Activated CD4-positive, alpha-beta T cell treated with anti-CD3 and anti-CD28 coated beads, Interleukin-2, amount 10 ng/mL, durations not matched to agents 24 days and 14 days (primary cell): ENCODE measurements around the gene APH1B. TPM values are rescaled to one million over a fixed set of nuclear protein-coding genes. Genes with fewer than 3 reads are reported as not detected.

Experiments used
- DNase-seq: peaks from one replicate; pipeline ENCODE4 v3.0.0; 2022
- H3K27ac Mint-ChIP-seq: one replicate; pipeline ENCODE4 v1.8.0; 2022; ENCODE audit warnings: mild to moderate bottlenecking, mixed read lengths
- H3K27me3 Mint-ChIP-seq: one replicate; pipeline ENCODE4 v1.8.0; 2022; ENCODE audit warnings: mixed read lengths
- H3K36me3 Mint-ChIP-seq: one replicate; pipeline ENCODE4 v1.8.0; 2022; ENCODE audit warnings: low read depth, mild to moderate bottlenecking, mixed read lengths
- H3K4me1 Mint-ChIP-seq: one replicate; pipeline ENCODE4 v1.8.0; 2021; ENCODE audit warnings: mixed read lengths
- H3K4me3 Mint-ChIP-seq: one replicate; pipeline ENCODE4 v1.8.0; 2022; ENCODE audit warnings: mild to moderate bottlenecking, moderate library complexity, mixed read lengths
- H3K9me3 Mint-ChIP-seq: one replicate; pipeline ENCODE4 v1.8.0; 2021; ENCODE audit warnings: mixed read lengths
- intact Hi-C: fragments of 100-400 bp; cut with micrococcal nuclease; formaldehyde crosslinking; loops from one replicate; pipeline ENCODE4 v1.15.1; 2023
- total RNA-seq: library from RNA; stranded (reverse); gene quantifications from 2 replicates; pipeline ENCODE4 v1.2.3, GENCODE V29; 2022

The APH1B gene
- total RNA-seq, 1 donor from 2014 or later, result 3.8 TPM

DNA sequence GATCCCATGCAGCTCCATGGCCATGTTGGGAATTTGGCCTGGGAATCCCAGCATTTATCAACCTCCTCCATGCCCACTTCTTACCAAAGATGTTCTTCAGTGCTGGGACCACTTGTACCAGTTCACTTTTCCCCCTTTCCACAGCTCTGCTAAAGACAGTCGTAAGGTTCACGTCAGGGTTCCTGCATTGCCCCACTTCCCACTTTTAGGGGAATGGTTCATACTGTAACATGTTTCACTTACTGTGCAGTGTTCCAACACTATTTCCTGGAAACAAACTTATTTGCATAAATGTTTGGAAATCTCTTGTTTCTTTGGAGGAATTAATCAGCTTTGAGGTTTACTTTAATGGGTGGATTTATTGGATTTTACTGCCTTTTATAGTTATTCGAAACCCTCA, 17.0 kb downstream of the APH1B start:
- H3K4me1 Mint-ChIP-seq, result no peaks in the 10 kb centered on the region
- H3K9me3 Mint-ChIP-seq, result no peaks in the 10 kb centered on the region
- H3K27me3 Mint-ChIP-seq, result no peaks in the 10 kb centered on the region
- no peak for DNase-seq
- H3K4me3 Mint-ChIP-seq, result no peak overlapping the region
- no peak overlapping the region for H3K27ac Mint-ChIP-seq
- H3K36me3 Mint-ChIP-seq, result peaks cover 3% of the 10 kb centered on the region
- intact Hi-C loops, result no loop called here

GRCh38 chr15:63295341-63295740, 17.9 kb downstream of the APH1B start:
- no peak overlapping the region for H3K27ac Mint-ChIP-seq
- H3K36me3 Mint-ChIP-seq, result peaks cover 3% of the 10 kb centered on the region
- no peak overlapping the region for H3K4me3 Mint-ChIP-seq
- intact Hi-C loops, result no loop called here
- no peak for DNase-seq
- H3K9me3 Mint-ChIP-seq, result no peaks in the 10 kb centered on the region
- no peaks in the 10 kb centered on the region for H3K27me3 Mint-ChIP-seq
- no peaks in the 10 kb centered on the region for H3K4me1 Mint-ChIP-seq

DNA sequence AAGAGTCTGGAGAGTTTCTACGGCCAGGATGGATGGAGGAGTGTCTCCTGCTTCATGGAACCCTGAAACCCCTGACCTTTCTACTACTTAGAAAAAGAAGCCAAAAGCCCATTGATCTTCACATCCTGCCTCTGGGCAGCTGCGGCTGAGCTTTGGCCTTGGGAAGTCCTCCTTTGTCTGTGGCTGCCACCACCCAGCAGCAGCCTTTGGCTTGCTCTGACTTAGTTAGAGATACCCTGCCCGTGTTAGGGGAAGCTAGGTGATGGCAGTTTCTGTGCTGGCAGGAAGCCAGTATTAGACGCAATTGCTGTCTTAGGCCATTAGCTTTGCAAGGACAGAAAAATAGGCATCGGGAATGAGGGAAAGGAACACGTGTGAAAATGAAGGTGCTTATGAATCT, 18.8 kb downstream of the APH1B start:
- Mint-ChIP-seq H3K36me3 (peaks cover 2% of the 10 kb centered on the region), H3K9me3 (no peaks in the 10 kb centered on the region), H3K4me1 (no peaks in the 10 kb centered on the region), H3K27ac (no peak overlapping the region), H3K4me3 (no peak overlapping the region), H3K27me3 (no peaks in the 10 kb centered on the region)
- no peak for DNase-seq
- intact Hi-C loops, result no loop called here

DNA sequence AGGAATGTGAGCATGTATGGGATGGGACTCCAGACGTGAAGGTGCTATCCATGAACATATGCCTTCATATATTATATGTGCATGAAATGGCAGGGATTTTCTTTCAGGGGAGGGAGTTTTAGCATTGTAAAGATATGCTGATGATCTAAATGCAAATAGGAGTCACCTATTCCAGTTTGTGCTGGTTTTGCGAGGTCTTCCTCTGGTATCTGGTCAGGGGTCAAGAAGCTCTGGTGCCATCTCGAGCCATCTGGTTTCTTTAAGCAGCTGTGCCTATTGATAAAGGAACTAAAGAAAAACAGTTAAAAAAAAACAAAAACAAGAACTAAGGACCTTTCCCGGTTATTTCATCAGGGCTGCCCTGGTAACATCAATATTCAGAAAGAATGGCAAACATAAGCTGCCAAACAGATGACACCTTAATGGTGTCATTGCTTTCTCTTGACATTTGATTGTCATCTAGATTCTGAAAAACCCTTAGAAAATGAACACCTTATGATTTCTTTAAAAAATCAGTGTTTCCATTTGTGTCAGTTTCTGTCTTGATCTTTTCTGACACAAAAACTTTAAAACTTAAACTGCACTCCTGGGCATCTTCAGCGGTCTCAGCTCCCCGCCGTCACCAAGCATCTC, 22.7 kb downstream of the APH1B start:
- Mint-ChIP-seq H3K4me3 (no peak overlapping the region), H3K9me3 (no peaks in the 10 kb centered on the region), H3K4me1 (no peaks in the 10 kb centered on the region), H3K36me3 (peaks cover 1% of the 10 kb centered on the region), H3K27me3 (no peaks in the 10 kb centered on the region), H3K27ac (no peak overlapping the region)
- intact Hi-C loops, result no loop called here
- DNase-seq, result no peak

DNA sequence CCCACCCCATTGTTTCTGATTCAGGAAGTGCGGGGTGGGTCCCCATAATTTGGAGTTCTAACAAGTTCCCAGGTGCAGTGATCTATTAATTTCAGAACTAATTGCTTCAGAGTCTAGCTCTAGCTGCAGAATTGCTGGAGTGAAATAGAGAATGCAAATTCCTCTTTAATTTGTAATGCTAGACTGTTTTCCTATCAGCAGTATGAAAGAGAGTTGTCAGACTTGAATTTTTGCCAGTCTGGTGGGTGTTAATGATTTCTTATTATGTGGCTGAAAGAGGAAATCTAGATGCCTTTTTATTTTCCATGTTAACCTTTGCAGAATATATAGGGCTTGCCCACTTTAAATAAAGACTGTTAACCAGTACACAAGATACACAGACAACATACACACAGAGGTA, 23.7 kb downstream of the APH1B start:
- no peaks in the 10 kb centered on the region for H3K4me1 Mint-ChIP-seq
- intact Hi-C loops, result no loop called here

GRCh38 chr15:63305260-63305659, 27.9 kb downstream of the APH1B start:
- H3K27me3 Mint-ChIP-seq, result peaks cover 3% of the 10 kb centered on the region
- intact Hi-C loops, result no loop called here

More for the DNA sequence above, 23.7 kb downstream of the APH1B start:
- no peak overlapping the region for H3K27ac Mint-ChIP-seq
- H3K4me3 Mint-ChIP-seq, result no peak overlapping the region
- H3K27me3 Mint-ChIP-seq, result no peaks in the 10 kb centered on the region
- no peaks in the 10 kb centered on the region for H3K9me3 Mint-ChIP-seq
- H3K36me3 Mint-ChIP-seq, result peaks cover 1% of the 10 kb centered on the region
- no peak for DNase-seq

GRCh38 chr15:63306492-63307073, 29.2 kb downstream of the APH1B start:
- intact Hi-C loops, result no loop called here
- Mint-ChIP-seq H3K27me3 (peaks cover 3% of the 10 kb centered on the region), H3K9me3 (no peaks in the 10 kb centered on the region), H3K36me3 (peaks cover 3% of the 10 kb centered on the region), H3K4me3 (no peak overlapping the region), H3K4me1 (no peaks in the 10 kb centered on the region), H3K27ac (no peak overlapping the region)
- no peak for DNase-seq

More at GRCh38 chr15:63305260-63305659, 27.9 kb downstream of the APH1B start:
- Mint-ChIP-seq H3K4me3 (no peak overlapping the region), H3K27ac (no peak overlapping the region), H3K4me1 (no peaks in the 10 kb centered on the region), H3K36me3 (peaks cover 3% of the 10 kb centered on the region), H3K9me3 (no peaks in the 10 kb centered on the region)
- no peak for DNase-seq

DNA sequence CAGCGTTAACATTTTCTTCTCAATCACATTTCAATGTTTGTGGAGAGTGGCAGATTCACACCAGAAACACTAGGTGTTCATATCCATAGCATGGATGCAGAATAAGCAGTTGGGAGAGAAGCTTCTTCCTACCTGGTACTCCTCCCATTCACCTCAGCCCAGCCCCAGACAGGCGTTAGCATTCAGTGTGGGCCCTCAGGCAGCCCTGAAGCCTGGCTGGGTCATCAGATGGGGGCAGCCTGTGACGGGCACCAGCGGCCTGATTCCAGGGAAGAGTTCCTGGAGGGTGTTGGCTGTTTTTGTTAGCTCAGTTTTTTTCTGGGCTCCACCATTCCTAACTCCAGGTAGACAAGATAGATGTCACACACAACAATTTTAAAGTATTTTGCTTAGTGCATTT, 31.1 kb downstream of the APH1B start:
- no peak overlapping the region for H3K27ac Mint-ChIP-seq
- DNase-seq, result no peak
- H3K4me1 Mint-ChIP-seq, result no peaks in the 10 kb centered on the region
- intact Hi-C loops, result no loop called here
- H3K4me3 Mint-ChIP-seq, result no peak overlapping the region
- H3K9me3 Mint-ChIP-seq, result no peaks in the 10 kb centered on the region
- peaks cover 1% of the 10 kb centered on the region for H3K36me3 Mint-ChIP-seq
- peaks cover 5% of the 10 kb centered on the region for H3K27me3 Mint-ChIP-seq

- intact Hi-C loops, result no loop called here
- peaks cover 1% of the 10 kb centered on the region for H3K36me3 Mint-ChIP-seq
These were observed 31.5 kb downstream of the APH1B start for GRCh38 chr15:63308947-63309346.

GRCh38 chr15:63310646-63311045, 33.2 kb downstream of the APH1B start:
- no peaks in the 10 kb centered on the region for H3K9me3 Mint-ChIP-seq
- no peak for DNase-seq
- no peak overlapping the region for H3K4me3 Mint-ChIP-seq
- intact Hi-C loops, result no loop called here
- no peak overlapping the region for H3K27ac Mint-ChIP-seq
- H3K36me3 Mint-ChIP-seq, result peaks cover 1% of the 10 kb centered on the region
- H3K4me1 Mint-ChIP-seq, result no peaks in the 10 kb centered on the region
- peaks cover 14% of the 10 kb centered on the region for H3K27me3 Mint-ChIP-seq

More at GRCh38 chr15:63308947-63309346, 31.5 kb downstream of the APH1B start:
- Mint-ChIP-seq H3K4me1 (no peaks in the 10 kb centered on the region), H3K9me3 (no peaks in the 10 kb centered on the region), H3K27ac (no peak overlapping the region), H3K27me3 (peaks cover 5% of the 10 kb centered on the region), H3K4me3 (no peak overlapping the region)
- DNase-seq, result no peak

DNA sequence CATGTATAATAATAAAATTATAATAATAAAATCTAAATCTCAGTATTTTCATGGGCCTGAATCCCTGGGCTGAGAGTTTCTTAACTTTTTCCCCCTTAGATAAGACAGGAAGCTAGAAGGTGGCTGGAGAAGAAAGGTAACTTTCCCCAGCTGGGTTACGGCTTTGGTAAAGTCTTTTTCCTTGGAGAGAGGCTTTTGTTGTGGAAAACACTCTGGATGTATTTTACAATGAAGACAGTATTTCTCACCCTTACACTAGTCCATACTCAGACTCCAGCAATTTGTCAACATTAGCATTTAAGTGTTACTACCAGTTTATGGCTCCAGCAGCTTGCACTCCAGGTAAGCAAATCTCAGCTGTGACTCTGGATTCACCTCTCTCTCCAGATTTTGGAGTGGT, 34.9 kb downstream of the APH1B start:
- no peak overlapping the region for H3K4me3 Mint-ChIP-seq
- no peaks in the 10 kb centered on the region for H3K9me3 Mint-ChIP-seq
- no peaks in the 10 kb centered on the region for H3K4me1 Mint-ChIP-seq
- no peak for DNase-seq
- peaks cover 1% of the 10 kb centered on the region for H3K36me3 Mint-ChIP-seq
- H3K27ac Mint-ChIP-seq, result no peak overlapping the region
- intact Hi-C loops, result no loop called here
- peaks cover 21% of the 10 kb centered on the region for H3K27me3 Mint-ChIP-seq

- no peak overlapping the region for H3K27ac Mint-ChIP-seq
- H3K27me3 Mint-ChIP-seq, result peaks cover 21% of the 10 kb centered on the region
- no peaks in the 10 kb centered on the region for H3K4me1 Mint-ChIP-seq
- H3K4me3 Mint-ChIP-seq, result no peak overlapping the region
- no peak for DNase-seq
- peaks cover 1% of the 10 kb centered on the region for H3K36me3 Mint-ChIP-seq
- no peaks in the 10 kb centered on the region for H3K9me3 Mint-ChIP-seq
- intact Hi-C loops, result no loop called here
These were observed 36.4 kb downstream of the APH1B start for GRCh38 chr15:63313825-63314224.

- Mint-ChIP-seq H3K27me3 (peaks cover 18% of the 10 kb centered on the region), H3K4me1 (no peaks in the 10 kb centered on the region), H3K27ac (no peak overlapping the region), H3K36me3 (no peaks in the 10 kb centered on the region), H3K4me3 (no peak overlapping the region), H3K9me3 (no peaks in the 10 kb centered on the region)
- DNase-seq, result no peak
- intact Hi-C loops, result no loop called here
These were observed 37.0 kb downstream of the APH1B start for GRCh38 chr15:63314409-63314808.

GRCh38 chr15:63318344-63318743, 40.9 kb downstream of the APH1B start:
- no peaks in the 10 kb centered on the region for H3K4me1 Mint-ChIP-seq
- intact Hi-C loops, result no loop called here
- H3K27me3 Mint-ChIP-seq, result peaks cover 17% of the 10 kb centered on the region
- DNase-seq, result no peak
- no peaks in the 10 kb centered on the region for H3K9me3 Mint-ChIP-seq
- no peak overlapping the region for H3K4me3 Mint-ChIP-seq
- H3K36me3 Mint-ChIP-seq, result no peaks in the 10 kb centered on the region
- H3K27ac Mint-ChIP-seq, result no peak overlapping the region

DNA sequence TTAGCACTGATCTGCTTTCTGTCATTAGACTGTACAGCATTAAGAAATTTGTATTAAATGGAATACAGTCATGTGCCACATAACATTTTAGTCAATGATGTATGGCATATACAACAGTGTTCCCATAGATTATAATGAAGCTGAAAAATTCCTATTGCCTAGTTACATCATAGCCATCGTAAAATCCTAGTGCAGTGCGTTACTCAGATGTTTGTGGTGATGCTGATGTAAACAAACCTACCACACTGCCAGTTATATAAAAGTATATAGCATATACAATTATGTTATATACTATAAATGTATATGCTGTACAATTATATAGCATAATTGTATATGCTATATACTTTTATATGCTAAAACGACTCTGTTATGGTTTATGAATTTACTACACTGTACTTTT, 41.7 kb downstream of the APH1B start:
- no peaks in the 10 kb centered on the region for H3K4me1 Mint-ChIP-seq
- no peak for DNase-seq
- no peak overlapping the region for H3K4me3 Mint-ChIP-seq
- no peak overlapping the region for H3K27ac Mint-ChIP-seq
- H3K36me3 Mint-ChIP-seq, result no peaks in the 10 kb centered on the region
- no peaks in the 10 kb centered on the region for H3K9me3 Mint-ChIP-seq
- intact Hi-C loops, result no loop called here
- peaks cover 15% of the 10 kb centered on the region for H3K27me3 Mint-ChIP-seq
